Small intestine (tissue), 7 donors: ENCODE results near the gene ZC3H8. TPM values are rescaled to one million over a fixed set of nuclear protein-coding genes. Genes with fewer than 3 reads are reported as not detected.

Experiments
- DNase-seq, 2 donors: peaks; one replicate each; pipeline versions ENCODE4 v3.0.0 to v3.0.0-alpha.2; 2013
- FAIRE-seq: peaks from 2 replicates; lab custom pipeline; 2012; peaks lifted over from hg19 to GRCh38; lab: Jason Lieb, UNC
- H3K27ac ChIP-seq, 3 donors: one replicate each; pipeline ENCODE4 v1.5.1; 2013; ENCODE audit warnings: low read length in 2 of 3, mild to moderate bottlenecking in 2 of 3, control low read depth in 1 of 3, inconsistent platforms in 1 of 3, low read depth in 1 of 3, moderate library complexity in 1 of 3
- H3K27me3 ChIP-seq, 3 donors: one replicate each; pipeline ENCODE4 v1.6.1; 2013; ENCODE audit warnings: low read length in 3 of 3, inconsistent platforms in 1 of 3; ENCODE audit not compliant: control insufficient read depth in 3 of 3, insufficient read depth in 3 of 3
- H3K36me3 ChIP-seq, 3 donors: one replicate each; pipeline ENCODE4 v1.6.1; 2013; ENCODE audit warnings: low read length in 3 of 3, inconsistent platforms in 1 of 3, low read depth in 1 of 3, mild to moderate bottlenecking in 1 of 3, moderate library complexity in 1 of 3; ENCODE audit not compliant: control insufficient read depth in 3 of 3, insufficient read depth in 2 of 3
- H3K4me1 ChIP-seq, 3 donors: one replicate each; pipeline ENCODE4 v1.6.1; 2013; ENCODE audit warnings: low read length in 2 of 3, inconsistent platforms in 1 of 3, low read depth in 1 of 3, mild to moderate bottlenecking in 1 of 3, moderate library complexity in 1 of 3; ENCODE audit not compliant: control insufficient read depth in 3 of 3, insufficient read depth in 2 of 3
- H3K4me3 ChIP-seq, 3 donors: one replicate each; pipeline ENCODE4 v1.5.1; 2013; ENCODE audit warnings: low read length in 3 of 3, control low read depth in 1 of 3, inconsistent platforms in 1 of 3, low read depth in 1 of 3, mild to moderate bottlenecking in 1 of 3, moderate library complexity in 1 of 3
- H3K9me3 ChIP-seq, 2 donors: one replicate each; pipeline ENCODE4 v1.6.1; 2013; ENCODE audit warnings: low read depth in 1 of 2, low read length in 1 of 2; ENCODE audit not compliant: control insufficient read depth in 2 of 2, insufficient read depth in 1 of 2
- WGBS, 3 donors: extraction: QIAGEN DNeasy Blood & Tissue Kit; methylation state at CpG; one replicate each; pipeline ENCODE4 v1.1.7; 2013; 5-methylcytosine and 5-hydroxymethylcytosine counted together
- polyA plus RNA-seq, 4 donors: library from polyadenylated mRNA; stranded (reverse) in 3 of 4; unstranded in 1 of 4; fragments of 200-250 nt in 3 of 4; fragments of 120-200 nt in 1 of 4; gene quantifications; one replicate each; pipeline versions ENCODE4 v1.2.1 to v1.2.3, GENCODE V29; 2013
- donor health status: healthy with polysubstance abuse.
- donor health status: control.
- donor health status: control.
- donor health status: Bipolar disorder and iron deficiency.
- donor health status: healthy.

The ZC3H8 gene
- polyA plus RNA-seq, 4 donors: 3.5 to 13.0 (median 9.0) TPM

GRCh38 chr2:112162341-112162740, 92.5 kb downstream of the ZC3H8 start:
- Histone ChIP-seq H3K36me3 (no peaks in the 10 kb centered on the region), H3K27me3 (no peaks in the 10 kb centered on the region), H3K4me3 (no peak overlapping the region), H3K9me3 (no peaks in the 10 kb centered on the region), H3K4me1 (no peaks in the 10 kb centered on the region), H3K27ac (no peak overlapping the region)
- WGBS, 3 donors: 92 to 96% (median 94%) methylated on average over 6 of the region's 6 CpGs
- FAIRE-seq (no peak), DNase-seq (no peak)

Other genes with a start within 250 kb of the ZC3H8 start
- gene TMEM87B, start 199.8 kb downstream of the ZC3H8 start, polyA plus RNA-seq: 10 to 100 TPM; 17.3 to 43.3 (median 26.1) TPM
- gene FBLN7, start 116.7 kb downstream of the ZC3H8 start, polyA plus RNA-seq: 1 to 10 TPM in 1 of 4 donors, under 1 TPM in 1, not detected in 2; 0.75 to 1.4 TPM
- 1 to 10 TPM; 1.6 to 6.3 (median 2.3) TPM for gene ZC3H6, start 20.6 kb upstream of the ZC3H8 start, polyA plus RNA-seq
- 1 to 10 TPM in 2 of 4 donors, under 1 TPM in 1, not detected in 1; 0.67 to 3.7 (median 1.6) TPM for gene RGPD8, start 178.6 kb upstream of the ZC3H8 start, polyA plus RNA-seq
- gene TTL, start 227.1 kb upstream of the ZC3H8 start, polyA plus RNA-seq: 10 to 100 TPM in 1 of 4 donors, 1 to 10 TPM in 3; 3.6 to 10.6 (median 7.1) TPM